Retinal pigment epithelial cell (primary cell): ENCODE results near the gene FRMD8.

Experiments
- DNase-seq: peaks from one replicate; pipeline ENCODE4 v3.0.0-alpha.2; 2010; ENCODE audit warnings: low read depth
- H3K4me3 ChIP-seq: 2 replicates; pipeline ENCODE4 v1.5.1; 2011; ENCODE audit warnings: mild to moderate bottlenecking, low read length, control low read depth, moderate library complexity
- TF ChIP-seq, protein P1 (sequence below): conservative IDR thresholded peaks from 2 replicates; pipeline ENCODE4 v1.5.1; 2011; ENCODE audit warnings: low read depth, low read length, control low read depth, inconsistent platforms

Gene FRMD8

DNA sequence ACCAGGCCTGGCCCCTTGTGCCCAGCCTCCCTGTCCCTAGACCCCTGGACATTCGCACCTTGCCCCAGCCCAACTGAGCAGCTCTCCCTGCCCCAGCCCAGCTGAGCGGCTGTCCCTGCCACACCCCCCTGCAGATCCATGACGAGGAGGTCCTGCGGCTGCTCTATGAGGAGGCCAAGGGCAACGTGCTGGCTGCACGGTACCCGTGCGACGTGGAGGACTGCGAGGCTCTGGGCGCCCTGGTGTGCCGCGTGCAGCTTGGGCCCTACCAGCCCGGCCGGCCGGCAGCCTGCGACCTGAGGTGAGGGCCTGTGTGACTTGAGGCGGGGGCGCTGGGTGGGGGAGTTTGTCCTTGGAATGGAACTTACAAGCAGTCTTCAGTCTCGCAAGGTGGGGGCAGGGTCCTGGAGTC lies 7.7 kb downstream of the FRMD8 start:
- no peak for DNase-seq
- H3K4me3 ChIP-seq: no peak overlapping the region
- TF ChIP-seq, protein P1, sequence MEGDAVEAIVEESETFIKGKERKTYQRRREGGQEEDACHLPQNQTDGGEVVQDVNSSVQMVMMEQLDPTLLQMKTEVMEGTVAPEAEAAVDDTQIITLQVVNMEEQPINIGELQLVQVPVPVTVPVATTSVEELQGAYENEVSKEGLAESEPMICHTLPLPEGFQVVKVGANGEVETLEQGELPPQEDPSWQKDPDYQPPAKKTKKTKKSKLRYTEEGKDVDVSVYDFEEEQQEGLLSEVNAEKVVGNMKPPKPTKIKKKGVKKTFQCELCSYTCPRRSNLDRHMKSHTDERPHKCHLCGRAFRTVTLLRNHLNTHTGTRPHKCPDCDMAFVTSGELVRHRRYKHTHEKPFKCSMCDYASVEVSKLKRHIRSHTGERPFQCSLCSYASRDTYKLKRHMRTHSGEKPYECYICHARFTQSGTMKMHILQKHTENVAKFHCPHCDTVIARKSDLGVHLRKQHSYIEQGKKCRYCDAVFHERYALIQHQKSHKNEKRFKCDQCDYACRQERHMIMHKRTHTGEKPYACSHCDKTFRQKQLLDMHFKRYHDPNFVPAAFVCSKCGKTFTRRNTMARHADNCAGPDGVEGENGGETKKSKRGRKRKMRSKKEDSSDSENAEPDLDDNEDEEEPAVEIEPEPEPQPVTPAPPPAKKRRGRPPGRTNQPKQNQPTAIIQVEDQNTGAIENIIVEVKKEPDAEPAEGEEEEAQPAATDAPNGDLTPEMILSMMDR: no peak

DNA sequence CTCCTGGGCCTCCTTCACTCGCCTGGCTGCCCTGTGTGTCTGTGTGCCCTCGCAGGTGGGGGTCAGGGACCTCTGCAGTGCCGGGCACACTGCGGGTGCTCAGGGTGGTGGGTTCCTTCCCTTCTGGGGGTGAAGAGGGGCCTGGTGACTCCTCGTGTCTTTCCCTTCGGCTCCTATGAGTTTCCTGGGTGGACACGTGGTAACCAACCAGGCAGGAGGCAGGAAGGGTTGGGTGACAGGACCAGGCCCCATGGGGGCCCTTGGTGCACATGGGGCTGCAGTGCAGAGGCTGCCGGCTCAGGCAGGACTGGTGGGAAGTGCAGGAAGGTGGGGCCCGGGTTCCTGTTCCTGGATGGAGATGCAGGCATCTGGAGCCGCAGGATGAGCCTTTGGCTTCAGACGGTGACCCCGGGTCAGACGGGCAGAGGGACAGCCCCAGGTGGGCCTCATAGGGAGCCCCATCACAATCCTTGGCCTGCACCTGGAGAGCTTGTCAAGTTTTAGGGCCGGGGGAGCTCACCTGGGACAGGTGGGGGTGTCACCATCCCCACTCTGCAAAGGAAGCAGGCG lies 9.6 kb downstream of the FRMD8 start:
- DNase-seq: no peak
- no peak overlapping the region for H3K4me3 ChIP-seq
- TF ChIP-seq, protein P1: no peak

DNA sequence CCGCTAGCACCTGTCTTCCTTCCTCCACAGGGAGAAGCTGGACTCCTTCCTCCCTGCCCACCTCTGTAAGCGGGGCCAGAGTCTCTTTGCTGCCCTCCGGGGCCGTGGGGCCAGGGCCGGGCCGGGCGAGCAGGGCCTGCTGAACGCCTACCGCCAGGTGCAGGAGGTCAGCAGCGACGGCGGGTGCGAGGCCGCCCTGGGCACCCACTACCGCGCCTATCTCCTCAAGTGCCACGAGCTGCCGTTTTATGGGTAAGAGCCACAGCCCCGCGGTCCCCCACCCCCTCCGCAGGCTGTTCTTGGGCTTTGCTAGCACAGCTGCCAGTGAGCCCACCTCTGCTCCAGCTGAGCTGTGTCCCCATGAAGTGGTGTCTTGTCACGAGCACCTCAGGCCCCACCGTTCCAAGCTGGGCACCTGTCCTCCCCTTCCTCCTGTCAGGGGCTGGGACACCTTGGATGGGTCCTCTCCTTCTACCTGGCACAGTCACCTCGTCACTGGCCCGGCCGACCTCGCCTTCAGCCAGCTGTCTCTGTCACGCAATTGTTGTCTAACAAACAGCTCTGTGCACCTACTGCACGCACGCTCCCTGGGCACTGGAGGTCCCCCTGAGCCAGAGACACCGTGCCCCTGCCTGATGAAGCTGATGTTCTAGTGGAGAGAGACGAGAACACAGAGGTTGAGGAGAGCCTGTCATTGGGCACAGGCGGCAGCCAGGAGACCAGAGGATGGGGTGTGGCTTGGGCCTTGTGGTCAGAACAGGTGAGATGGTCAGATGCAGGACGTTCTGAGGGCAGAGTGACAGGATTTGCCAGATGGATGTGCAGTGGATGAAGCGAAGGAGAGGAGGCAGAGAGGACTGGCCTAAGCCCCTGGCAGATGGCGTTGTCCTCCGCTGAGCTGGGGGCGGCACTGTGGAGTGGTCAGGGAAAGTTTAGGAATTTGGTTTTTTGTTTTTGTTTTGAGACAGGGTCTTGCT lies 10.6 kb downstream of the FRMD8 start:
- DNase-seq: no peak
- no peak overlapping the region for H3K4me3 ChIP-seq
- TF ChIP-seq, protein P1: no peak

DNA sequence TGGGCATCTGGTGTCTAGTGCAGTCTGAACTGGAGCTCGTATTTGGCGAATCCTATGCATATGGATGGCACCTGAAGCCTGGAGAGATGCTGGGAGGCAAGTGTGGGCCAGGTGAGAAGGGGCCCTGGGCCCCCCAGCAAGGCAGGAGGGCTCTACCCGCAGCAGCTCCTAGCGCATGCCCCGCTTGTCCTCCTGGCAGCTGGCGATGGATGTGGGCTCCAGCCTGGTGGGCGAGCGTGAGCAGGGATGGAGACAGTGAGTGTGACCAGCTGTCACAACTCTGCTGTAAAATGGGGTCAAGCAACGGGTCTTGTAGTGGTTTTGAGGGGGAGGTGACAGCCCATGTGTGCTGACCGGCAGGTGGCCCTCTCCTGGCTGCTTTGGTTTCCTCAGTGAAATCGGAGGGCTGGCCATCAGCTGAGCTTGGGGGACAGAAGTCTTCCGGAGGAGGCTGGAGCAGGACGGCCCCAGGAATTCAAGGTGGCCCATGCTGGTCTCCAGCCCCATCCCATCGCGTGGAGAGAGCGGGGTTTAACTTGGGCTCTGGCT lies 12.0 kb downstream of the FRMD8 start:
- no peak overlapping the region for H3K4me3 ChIP-seq

DNA sequence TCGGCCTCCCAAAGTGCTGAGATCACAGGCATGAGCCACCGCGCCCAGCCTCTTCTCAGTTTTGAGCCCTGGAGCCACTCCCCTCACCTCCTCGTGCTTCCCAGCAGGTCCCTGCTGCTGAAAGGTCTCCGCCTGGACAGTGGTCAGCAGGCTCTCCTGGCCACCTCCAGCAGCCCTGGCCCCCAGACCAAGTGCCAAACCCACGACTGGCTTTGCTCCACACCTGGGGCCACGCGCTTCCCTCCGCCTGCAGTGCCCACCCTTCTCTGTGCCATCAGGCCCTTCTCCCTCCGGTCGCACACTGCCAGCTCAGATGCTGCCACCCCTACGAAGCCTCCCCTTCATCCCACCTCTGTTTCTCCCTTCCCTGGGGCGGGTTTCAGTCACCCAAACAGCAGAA lies 12.8 kb downstream of the FRMD8 start:
- TF ChIP-seq, protein P1: no peak
- no peak overlapping the region for H3K4me3 ChIP-seq
- no peak for DNase-seq

More for the DNA sequence above, 12.0 kb downstream of the FRMD8 start:
- DNase-seq: no peak
- TF ChIP-seq, protein P1: no peak

DNA sequence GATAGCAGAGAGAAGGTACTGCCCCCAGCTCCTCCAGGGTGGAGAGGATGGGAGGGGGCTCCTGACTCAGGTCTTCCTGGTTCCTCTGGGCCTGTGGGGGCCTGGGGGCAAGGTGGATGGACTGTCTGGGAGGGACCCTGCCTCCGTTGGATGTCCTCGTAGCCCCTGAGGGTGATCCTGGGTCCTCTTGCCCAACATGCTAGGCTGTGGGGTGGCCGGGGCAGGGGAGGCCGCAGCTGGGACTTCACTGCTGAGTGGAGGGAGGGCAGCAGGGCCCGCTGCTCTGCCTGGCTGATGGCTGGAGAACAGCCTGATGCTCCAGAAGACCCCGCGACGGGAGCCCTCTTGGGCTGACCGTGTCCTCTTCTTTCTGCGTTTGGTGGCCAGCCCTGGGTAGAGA lies 13.4 kb downstream of the FRMD8 start:
- no peak overlapping the region for H3K4me3 ChIP-seq
- no peak for DNase-seq
- TF ChIP-seq, protein P1: no peak
